SIG-M5 (cell line): Measurements from ENCODE around the gene LCN9.
"Not testable (repeated sequence)": the region's sequence is repeated elsewhere in the genome, so short reads cannot be mapped to it uniquely, and the experiment has no call there.

Experiments used
- DNase-seq: peaks from one replicate; lab custom pipeline; 2025; lab: John Stamatoyannopoulos, UW

Gene LCN9

DNA sequence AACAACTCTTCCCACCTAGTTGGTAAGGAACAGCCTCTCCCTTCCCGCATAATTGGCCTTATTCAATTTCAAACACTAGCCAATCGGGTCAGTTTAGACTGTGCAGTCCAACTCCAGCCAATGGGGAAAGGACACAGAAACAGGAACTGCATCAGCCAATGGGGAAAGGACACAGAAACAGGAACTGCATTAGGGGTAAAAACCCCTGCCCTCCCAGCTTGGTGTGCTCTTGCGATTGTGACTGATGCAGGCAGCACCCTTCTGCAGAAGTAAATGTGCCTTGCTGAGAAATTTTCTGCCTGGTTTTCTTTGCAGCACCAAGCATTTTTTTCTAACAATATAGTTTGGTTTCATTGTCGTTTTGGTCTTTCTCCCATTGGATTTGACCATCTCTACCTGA is 15.2 kb upstream of the LCN9 start:
- no peak for DNase-seq

- DNase-seq: no peak
Observed at GRCh38 chr9:135648494-135649410, 14.4 kb upstream of the LCN9 start.

- DNase-seq: no peak
Observed at GRCh38 chr9:135649508-135649907, 13.6 kb upstream of the LCN9 start.

DNA sequence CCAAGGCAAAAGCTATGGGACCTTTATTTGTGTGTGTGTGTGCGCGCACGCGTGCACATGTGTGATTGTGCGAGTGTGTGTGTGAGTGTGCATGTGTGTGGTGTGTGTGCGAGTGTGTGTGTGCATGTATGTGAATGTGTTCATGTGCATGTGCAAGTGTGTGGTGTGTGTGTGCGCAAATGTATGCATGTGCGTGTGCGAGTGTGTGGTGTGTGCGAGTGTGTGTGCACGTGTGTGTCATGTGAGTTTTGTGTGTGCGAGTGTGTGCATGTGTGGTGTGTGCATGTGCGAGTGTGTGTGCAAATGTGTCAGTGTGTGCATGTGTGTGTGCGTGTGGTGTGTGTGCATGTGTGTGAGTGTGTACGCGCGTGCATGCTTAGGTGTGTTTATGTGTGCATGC is 12.7 kb upstream of the LCN9 start:
- no peak for DNase-seq

GRCh38 chr9:135655317-135655716 is 7.8 kb upstream of the LCN9 start:
- DNase-seq: no peak

DNA sequence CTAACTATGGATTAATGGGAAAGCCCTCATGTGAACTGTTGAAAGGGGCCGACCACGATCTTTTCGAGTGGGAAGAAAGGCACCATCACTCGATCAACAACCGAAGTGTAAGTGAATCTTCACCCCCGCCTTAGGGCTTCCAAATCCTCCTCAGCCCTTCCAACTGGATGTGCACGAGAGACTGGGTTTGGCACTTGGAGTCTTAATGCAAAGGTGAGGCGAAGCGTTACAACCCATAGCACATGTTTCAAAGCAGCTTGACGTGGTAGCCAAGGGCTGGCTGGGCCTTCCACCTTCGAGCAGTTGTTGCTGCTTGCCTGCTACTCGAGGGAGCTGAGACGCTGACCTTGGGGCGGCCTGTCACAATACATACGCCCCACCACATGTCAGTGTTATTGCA is 5.7 kb upstream of the LCN9 start:
- DNase-seq: no peak

DNA sequence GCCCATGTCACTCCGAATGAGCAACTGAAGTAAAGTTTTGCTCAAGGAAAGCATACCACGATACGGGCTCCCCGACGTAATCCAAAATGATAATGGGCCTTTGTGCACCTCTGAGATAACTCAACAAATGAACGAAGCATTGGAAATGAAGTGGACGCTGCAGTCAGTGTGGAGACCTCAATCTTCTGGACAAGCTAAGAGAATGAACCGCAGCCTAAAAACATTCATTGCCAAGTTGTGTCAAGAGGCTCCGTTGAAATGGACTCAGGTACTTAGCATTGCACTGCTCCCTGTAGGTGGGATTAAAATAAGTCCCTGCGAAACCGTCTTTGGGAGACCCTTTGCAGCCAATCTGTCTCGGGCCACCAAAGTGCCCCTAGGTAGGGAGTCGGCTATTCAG is 3.9 kb upstream of the LCN9 start:
- DNase-seq: no peak

GRCh38 chr9:135660407-135660806 is 2.7 kb upstream of the LCN9 start:
- DNase-seq: no peak

DNA sequence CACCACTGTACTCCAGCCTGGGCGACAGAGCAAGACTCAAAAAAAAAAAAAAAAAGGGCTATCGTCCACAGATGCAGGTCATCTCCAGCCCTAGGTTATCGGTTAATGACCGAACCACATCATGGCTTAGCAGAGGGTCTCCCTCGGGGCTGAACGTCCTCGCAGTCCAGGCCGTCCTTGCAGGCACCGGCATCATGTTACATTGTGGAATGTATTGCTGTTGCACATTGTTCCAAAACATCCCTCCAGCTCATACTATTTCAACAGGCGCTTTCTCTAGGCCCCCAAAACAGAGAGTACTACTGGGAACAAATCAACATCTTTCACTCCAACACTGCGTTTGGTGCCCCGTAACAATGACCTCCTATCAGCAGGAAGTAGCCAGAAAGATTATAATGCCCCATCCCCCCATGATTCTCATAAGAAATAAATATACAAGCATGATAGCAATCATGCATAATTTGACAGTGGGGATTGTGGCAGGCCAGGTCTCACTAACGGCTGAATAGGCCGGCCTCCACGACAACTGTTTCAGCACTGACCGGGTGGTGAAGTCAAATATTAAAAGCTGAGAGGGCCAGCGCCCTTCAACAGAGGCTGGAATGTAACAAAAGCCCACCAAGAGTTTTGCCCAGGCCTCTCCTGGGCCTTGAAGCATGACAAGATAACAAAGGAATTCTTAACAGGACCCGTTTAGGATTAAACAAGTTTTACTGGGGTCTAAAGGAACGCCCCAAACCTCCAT is 1.1 kb upstream of the LCN9 start:
- no peak for DNase-seq

GRCh38 chr9:135663451-135663770 is 302 bp downstream of the LCN9 start:
- no peak for DNase-seq

GRCh38 chr9:135663857-135664256 is 748 bp downstream of the LCN9 start:
- no peak for DNase-seq

GRCh38 chr9:135664266-135664665 is 1.2 kb downstream of the LCN9 start:
- no peak for DNase-seq

DNA sequence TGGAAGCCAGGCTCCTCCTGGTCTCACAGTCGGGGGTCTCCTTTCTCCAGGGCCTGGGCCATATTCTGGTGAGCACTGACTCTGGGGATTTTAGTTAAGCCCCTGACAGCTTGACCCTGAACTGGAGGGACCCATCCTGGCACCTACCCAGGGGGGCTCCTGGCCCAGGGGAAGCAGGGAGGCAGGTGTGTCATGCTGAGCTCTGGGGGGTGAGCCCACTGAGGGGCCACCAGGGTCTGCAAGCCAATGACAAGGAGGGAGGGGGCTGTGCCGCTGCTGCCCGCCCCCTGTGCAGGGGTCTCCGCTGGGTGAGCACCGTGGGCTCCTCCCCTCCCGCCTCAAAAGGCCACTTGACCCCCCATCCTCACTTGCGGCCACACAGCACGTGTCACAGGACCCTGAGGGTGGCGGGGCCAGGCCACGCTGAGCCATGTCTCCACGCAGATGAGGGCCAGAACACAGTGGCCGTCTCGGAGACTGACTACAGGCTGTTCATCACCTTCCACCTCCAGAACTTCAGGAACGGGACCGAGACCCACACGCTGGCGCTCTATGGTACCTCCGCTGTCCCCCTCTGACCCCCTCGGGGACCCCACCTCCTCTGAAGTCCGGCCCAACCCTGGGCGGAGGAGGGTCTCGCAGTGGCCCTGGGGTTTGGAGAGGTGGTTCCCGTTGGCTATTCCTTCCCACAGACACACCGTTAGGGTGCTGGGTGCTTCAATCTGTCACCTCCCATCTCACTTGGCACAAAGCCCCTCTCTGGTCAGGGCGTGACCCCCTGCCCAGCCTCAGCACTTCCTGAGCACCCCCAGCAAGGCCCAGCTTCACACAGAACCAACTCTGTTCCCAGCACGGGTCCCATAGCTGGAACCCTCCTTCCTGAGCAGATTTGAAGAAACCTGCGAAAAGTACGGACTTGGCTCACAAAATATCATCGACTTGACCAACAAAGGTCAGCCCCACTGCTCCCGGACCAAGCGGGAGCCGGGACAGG is 2.0 kb downstream of the LCN9 start:
- DNase-seq: no peak

- DNase-seq: no peak
Observed at GRCh38 chr9:135665795-135666189, 2.7 kb downstream of the LCN9 start.

DNA sequence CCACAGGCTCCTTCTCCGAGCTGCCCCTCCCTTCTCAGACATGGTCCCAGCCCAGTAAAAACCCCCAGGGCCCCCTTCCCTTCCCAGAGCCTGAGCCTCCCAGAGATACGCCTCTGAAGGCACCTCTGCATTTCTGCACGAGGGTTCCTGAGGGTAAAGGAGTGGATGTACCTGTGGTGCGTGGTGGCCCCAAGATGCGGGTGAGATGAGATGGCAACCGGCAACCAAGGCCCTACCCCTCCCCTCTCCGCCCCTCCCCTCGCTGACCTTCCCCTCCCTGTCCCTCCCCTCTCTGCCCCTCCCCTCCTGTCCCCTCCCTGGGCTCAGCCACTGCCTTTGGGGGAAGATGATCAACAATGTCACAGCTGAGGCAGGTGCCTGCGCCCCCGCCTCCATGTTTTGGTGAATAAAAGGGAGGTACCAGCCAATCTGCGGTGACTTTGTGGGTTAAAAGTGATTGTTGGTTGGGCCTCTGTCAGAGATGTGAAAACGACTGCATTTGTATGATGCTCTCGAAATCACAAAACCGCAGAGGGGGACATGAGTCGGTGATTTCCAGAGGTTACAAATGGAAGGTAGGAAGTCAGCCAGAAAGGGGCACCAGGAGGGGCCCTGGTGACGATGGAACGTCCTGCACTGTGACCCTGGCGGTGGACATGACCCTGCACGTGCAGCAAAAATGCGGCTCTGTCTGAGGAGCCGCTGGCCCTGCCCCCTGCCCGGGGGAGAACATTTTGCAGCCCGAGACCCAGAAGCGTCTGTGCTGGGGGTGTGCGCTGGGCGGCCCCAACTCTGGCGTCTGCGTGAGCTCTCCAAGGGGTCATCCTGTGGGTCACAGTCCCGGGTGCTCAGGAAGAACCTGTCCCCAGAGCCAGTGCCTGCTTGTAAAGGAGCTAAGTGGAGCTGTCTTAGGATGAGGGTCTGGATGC is 3.7 kb downstream of the LCN9 start:
- no peak for DNase-seq

DNA sequence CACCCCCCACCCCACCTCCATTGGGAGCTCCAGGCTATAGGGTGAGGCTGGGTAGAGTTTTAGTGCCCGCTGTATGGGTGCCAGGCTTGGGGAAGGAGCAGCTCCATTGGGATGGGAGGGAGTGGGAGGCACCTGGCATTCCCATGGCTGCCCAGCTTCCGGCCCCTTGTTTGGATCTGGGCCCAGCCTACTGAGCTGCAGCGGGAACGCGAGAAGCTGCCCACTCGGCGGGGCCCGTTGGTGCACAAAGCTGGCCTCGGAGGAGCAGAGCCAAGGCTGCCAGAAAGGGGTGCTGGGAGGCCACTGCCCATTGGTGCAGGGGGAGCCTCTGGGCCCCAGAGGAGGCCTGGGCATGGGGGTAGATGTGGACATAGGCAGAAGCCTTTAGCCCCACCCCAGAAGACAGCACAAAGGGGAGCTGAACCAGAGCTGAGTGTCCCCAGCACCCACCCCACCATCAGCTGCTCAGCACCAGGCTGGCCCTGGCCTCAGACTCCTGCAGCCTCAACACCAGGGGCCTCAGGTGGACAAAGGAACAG is 4.4 kb downstream of the LCN9 start:
- no peak for DNase-seq

DNA sequence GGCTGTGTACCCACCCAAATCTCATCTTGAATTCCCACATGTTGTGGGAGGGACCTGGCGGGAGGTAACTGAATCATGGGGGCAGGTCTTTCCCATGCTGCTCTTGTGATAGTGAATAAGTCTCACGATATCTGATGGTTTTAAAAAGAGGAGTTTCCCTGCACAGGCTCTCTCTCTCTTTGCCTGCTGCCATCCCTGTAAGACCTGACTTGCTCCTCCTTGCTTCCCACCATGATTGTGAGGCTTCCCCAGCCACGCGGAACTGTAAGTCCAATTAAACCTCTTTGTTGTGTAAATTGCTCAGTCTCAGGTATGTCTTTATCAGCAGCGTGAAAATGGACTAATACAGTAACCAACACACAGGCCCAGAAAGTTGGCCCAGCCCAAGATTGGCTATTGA is 5.9 kb downstream of the LCN9 start:
- not testable (repeated sequence) for DNase-seq

- no peak for DNase-seq
Observed at GRCh38 chr9:135669616-135670285, 6.6 kb downstream of the LCN9 start.

GRCh38 chr9:135670721-135671590 is 7.8 kb downstream of the LCN9 start:
- DNase-seq: no peak
